CD4-positive, alpha-beta T cell treated with Interleukin-21 for 1 hour (primary cell): ENCODE measurements around the gene MYLK.
"Not testable (repeated sequence)": the region's sequence is repeated elsewhere in the genome, so short reads cannot be mapped to it uniquely, and the experiment has no call there.

Source experiments
- DNase-seq: peaks from one replicate; pipeline ENCODE4 v3.0.0-alpha.2; 2020

MYLK gene

GRCh38 chr3:123610331-123610730 lies 273.8 kb downstream of the MYLK start:
- no peak for DNase-seq

GRCh38 chr3:123609063-123609462 lies 275.1 kb downstream of the MYLK start:
- DNase-seq, result no peak

- DNase-seq, result no peak
These were observed 275.7 kb downstream of the MYLK start for GRCh38 chr3:123608263-123608937.

DNA sequence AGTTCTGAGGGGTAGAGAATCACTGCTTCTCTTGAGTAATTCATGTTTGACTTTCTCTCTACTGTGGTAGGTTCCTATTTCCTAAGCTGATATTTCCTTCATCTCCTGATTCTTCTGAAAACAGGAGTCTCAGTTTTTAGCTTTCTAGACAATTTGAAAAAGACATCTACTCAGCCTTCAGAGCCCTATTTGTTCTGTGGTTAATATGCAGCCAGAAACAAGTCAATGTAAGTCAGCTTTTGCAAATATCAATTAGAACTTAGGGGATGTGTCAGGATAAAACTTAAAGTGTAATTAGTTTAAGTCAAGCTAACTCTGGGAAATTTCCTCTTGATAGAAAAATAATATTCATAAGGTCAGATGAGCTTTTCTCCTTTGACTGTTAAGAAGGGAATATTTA lies 277.6 kb downstream of the MYLK start:
- DNase-seq, result no peak

DNA sequence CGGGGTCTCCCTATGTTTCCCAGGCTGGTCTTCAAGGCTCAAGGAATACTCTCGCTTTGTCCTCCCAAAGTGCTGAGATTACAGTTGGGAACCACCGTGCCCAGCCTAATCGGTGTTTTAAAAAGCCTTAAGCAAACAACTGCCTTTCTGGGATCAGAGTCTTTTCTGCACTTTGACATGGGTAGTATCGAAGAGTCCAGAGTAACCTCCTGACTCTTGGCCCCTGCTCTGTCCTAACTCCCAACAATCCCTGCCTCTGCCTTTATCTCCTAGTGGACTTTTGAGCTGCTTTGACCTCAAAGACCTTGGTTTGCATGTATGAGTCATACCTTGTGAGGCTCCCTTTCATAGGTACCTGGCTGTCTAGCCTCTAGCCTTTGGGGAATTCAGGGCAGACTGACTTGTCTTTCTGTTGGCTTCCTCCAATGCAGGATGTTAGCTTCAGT lies 278.3 kb downstream of the MYLK start:
- DNase-seq, result no peak

- not testable (repeated sequence) for DNase-seq
These were observed 281.0 kb downstream of the MYLK start for GRCh38 chr3:123603153-123603552.

- DNase-seq, result no peak
These were observed 281.8 kb downstream of the MYLK start for GRCh38 chr3:123602325-123602724.

GRCh38 chr3:123600863-123601262 lies 283.3 kb downstream of the MYLK start:
- not testable (repeated sequence) for DNase-seq

- no peak for DNase-seq
These were observed 286.6 kb downstream of the MYLK start for GRCh38 chr3:123597561-123597960.

DNA sequence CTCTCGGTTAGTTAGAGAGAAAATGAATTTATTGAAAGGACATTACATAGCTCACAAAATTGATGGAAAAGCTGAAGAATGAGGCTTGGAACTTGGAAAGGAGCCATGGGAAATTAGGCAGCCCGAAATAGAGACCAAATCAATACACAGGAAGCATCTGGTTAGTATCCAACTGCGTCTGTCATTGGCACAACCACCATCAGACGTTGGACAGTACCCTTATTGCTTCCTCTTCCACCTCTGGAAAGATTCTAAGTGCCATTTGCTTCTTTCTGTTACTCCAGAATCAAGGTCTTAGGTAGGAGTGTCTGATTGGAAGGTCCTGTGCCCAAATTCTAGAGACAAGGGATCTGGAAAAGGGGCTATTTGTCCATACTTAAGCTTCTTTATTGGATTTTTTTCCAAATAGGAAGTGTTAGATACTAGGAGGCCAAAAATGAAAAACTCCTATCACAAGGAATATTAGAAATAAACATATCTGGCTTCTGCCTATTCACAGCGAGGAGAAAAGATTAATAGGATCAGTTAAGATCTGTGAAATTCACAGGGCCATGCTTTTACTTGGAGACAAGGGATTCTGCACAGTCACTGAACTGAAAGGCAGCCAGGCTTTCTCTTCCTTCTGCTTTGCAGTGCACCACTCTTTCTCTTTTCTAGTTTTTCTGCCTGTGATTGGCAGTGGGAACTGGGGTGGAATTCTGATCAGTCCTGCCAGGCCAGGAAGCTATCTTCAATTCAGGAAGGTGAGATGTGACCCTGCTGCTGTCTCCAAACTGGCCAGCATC lies 288.5 kb downstream of the MYLK start:
- no peak for DNase-seq

DNA sequence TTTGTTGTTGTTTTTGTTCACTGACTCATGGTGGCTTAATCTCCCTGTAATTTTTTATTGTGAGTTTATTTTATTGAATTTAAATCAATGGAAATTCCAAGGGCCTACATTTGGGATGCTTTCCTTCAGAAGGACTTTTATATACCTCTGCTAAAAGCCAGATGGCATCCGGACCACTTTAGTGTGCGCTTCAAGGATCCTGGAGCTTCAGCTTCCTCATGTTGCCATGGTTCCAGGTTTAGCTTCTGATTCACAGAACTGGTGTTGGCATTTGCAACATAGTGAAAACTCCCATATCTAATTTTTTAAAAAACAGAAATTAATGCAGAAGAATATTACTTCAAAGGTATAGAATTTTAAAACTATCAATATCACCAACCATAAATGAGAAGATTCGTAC lies 290.8 kb downstream of the MYLK start:
- DNase-seq, result no peak

GRCh38 chr3:123590685-123591450 lies 293.3 kb downstream of the MYLK start:
- DNase-seq, result no peak

DNA sequence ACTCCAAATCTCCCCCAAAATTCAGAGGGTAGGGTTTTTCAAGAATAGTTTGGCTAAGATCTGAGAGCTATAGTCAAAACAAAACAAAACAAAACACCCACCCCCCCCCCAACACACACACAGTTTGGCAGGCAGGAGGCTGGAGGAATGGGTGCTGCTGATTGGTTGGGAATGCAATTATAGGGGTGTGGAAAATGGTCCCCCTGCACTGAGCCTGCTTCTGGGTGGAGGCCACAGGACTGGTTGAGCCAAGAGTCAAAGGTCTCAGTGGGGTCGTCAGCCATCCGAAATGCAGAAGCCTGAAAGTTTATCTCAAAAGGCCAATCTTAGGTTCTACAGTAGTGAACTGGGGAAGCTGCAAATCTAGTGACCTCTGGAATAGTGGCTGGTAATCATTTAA lies 296.7 kb downstream of the MYLK start:
- DNase-seq, result no peak

GRCh38 chr3:123586968-123587367 lies 297.2 kb downstream of the MYLK start:
- DNase-seq, result no peak

DNA sequence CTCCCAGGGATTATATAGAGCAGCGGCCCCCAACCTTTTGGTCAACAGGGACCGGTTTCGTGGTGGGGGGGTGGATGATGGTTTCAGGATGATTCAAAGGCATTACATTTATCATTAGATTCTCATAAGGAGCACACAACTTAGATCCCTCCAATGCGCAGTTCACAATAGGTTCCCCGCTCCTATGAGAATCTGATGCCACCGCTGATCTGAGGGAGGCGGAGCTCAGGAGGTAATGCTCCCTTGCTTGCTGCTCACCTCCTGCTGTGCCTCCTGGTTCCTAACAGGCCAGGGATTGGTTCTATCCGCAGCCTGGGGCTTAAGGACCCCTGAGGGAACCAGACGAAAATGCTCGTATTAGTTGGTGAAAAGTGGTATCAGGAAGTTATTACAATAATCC lies 298.0 kb downstream of the MYLK start:
- DNase-seq, result peak; percentile 38

DNA sequence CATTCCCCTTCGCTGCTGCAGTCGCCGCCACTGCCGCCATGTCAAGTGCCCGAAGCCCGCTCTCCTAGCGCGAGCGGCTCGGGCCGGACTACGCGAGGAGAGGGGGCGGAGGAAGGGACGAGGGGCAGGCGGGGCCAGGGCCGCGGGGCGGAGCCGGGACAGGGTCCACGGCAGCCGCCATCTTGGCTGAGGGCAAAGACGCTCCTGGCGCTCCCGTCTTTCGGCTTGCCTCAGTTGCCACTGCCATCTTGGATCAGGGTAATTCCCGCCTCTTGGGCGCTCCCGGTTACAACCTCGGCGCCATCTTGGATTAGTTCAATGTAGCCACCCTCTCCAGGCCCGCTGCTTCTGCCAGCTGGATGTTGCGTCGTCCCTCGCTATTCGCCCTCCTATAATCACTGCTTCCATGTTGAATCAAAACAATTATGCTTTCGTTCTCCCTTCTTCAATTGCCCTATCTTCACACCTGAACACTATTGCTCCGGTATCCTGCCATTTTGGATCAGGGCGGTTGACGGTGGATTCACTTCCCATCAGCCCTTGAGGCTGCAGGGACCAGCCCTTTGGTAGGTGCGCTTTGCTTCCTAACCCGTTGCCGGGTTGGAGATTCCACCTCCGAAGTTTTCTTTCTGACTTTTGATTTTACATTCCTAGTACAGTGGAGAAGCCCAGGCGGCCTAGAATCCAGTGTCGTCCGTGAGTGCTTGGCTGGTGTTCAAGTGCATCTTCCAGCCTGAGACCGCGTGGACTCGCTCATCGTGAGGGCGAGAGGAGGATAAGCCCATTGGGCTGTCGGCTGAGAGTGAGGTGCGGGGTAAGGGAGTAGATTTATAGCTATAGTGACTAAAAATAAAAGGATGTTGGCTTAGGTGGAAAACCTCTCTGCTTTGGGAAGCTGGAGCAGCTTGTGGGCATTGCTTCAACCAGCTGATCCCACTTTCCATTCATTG lies 298.9 kb downstream of the MYLK start, which contains the start of gene HACD2:
Gene HACD2, minus strand, starts transcription at position 66 of the 950 bp plus-strand sequence. Its CDS starts 26 bp downstream, at position 40.
- DNase-seq, result peak; percentile 96

GRCh38 chr3:123584284-123584987 lies 299.7 kb downstream of the MYLK start:
- peak; percentile 4 for DNase-seq

- DNase-seq, result no peak
These were observed 300.6 kb downstream of the MYLK start for GRCh38 chr3:123583561-123583960.

DNA sequence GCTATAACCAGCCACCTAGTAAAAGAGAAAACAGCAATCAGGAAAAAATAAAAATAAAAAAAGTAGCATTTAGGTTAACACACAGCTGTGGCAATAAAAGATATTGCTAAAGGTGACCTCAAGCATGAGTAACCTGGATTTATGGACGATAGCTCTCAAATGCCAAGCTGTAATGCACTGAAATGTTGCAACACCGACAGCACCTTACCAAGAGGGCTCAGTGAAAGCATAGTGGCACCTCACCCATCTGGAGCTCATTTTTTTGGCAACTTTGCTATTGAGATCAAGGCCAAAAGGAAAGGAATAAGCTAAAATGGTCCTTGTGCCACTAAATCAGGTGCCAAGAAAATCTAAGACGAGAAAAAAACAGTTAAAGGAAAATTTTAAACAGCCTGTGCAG lies 301.8 kb downstream of the MYLK start:
- DNase-seq, result no peak

DNA sequence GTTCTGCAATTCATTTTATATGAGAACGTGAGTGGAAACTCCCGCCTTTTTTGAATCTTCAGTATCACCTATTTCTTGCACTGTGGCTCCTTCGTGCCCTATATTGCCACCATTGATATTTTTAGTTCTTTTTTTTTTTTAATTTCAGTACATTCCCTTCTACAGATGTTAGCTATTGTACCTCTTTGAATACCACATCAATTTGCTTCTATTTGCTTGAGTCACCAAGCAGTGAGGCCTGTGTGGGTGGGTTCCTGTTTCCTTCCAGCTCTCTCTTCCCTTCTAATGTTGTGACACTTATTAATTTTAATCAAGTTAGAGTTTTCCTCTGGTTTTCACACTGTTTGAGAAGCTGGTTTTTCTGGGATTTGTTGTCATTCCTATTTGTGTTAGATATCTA lies 308.0 kb downstream of the MYLK start:
- no peak for DNase-seq

- DNase-seq, result no peak
These were observed 312.2 kb downstream of the MYLK start for GRCh38 chr3:123571973-123572365.
